ENCODE measurements around the gene MAP3K20.

- TF ChIP-seq, protein P1, sequence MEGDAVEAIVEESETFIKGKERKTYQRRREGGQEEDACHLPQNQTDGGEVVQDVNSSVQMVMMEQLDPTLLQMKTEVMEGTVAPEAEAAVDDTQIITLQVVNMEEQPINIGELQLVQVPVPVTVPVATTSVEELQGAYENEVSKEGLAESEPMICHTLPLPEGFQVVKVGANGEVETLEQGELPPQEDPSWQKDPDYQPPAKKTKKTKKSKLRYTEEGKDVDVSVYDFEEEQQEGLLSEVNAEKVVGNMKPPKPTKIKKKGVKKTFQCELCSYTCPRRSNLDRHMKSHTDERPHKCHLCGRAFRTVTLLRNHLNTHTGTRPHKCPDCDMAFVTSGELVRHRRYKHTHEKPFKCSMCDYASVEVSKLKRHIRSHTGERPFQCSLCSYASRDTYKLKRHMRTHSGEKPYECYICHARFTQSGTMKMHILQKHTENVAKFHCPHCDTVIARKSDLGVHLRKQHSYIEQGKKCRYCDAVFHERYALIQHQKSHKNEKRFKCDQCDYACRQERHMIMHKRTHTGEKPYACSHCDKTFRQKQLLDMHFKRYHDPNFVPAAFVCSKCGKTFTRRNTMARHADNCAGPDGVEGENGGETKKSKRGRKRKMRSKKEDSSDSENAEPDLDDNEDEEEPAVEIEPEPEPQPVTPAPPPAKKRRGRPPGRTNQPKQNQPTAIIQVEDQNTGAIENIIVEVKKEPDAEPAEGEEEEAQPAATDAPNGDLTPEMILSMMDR (IDR thresholded peaks at IDR 0.05): no peak
- TF ChIP-seq POLR2A (IDR thresholded peaks at IDR 0.05): no peak
Observed at GRCh38 chr2:173132531-173132930, 56.9 kb downstream of the MAP3K20 start.

Measured in Peyer's patch (tissue), 4 donors.